Measurements from ENCODE around the gene TXNDC11. TPM values are rescaled to one million over a fixed set of nuclear protein-coding genes. Genes with fewer than 3 reads are reported as not detected.

Gene TXNDC11
- total and polyA plus RNA-seq, 10 of the 15 experiments (the other 5 are each of a cell fraction or from before 2014, with no cell fraction given), result 1.7 to 86.7 (median 54.4) TPM

DNA sequence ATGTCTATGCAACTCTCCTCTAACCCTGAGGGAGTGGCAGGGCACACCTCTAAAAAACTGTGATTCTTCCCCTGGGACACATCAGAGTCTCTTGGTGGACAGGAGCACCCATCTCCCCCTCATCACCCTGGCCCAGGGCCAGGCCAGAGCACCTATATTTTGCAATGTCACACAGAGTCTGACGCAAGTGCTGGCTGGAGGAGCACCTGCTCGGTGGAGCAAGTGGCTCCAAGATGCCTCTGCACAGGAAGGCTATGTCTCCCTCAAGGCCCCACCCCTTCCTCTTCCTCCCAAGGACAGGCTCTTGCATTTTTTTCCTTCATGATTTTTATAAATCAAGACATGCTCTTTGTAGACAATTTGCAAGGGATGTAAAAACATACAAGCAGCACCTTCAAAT, 61.1 kb downstream of the TXNDC11 start:
- no peak overlapping the region for H2AFZ ChIP-seq (ENCODE audit: control insufficient read depth, low read depth, low read length)
- ATAC-seq (peak; percentile 53), FAIRE-seq (no peak), DNase-seq (ENCODE audit: low read depth, low spot score) (no peak)
- peaks cover 26% of the 10 kb centered on the region for H3K79me2 ChIP-seq (ENCODE audit: control insufficient read depth, insufficient read depth, low read length)
- no peak overlapping the region for H3K4me3 ChIP-seq
- H3K4me2 ChIP-seq (ENCODE audit: control insufficient read depth, insufficient read depth), result peak overlapping the region; percentile 73
- H3K27ac ChIP-seq (ENCODE audit: control insufficient read depth, insufficient read depth), result peak overlapping the region; percentile 67
- H3K9me3 ChIP-seq (replicated peaks; ENCODE audit: control insufficient read depth, insufficient read depth, low read length), result no peaks in the 10 kb centered on the region
- peaks cover 85% of the 10 kb centered on the region for H3K4me1 ChIP-seq (ENCODE audit: control insufficient read depth, insufficient read depth, low read length)
- RAD21 ChIA-PET (ENCODE audit: unreplicated experiment), result interaction anchor here (1.1 to 1.8 kb wide), 5 partner anchors 8 to 61 kb away, joined by 3 to 15 read pairs (median 11); partner anchors contain the start of gene TXNDC11
- no TSS peak for BruUV-seq (replicated peaks)
- peaks cover 33 to 46% of the 10 kb centered on the region in 2 experiments for H3K36me3 ChIP-seq (ENCODE audit: control insufficient read depth in 2 of 2, insufficient read depth in 2 of 2, low read length in 1 of 2)
- H4K20me1 ChIP-seq (ENCODE audit: control insufficient read depth, insufficient read depth), result no peaks in the 10 kb centered on the region; the same call in 1 of the 2 replicates
- intact Hi-C loops (cut with micrococcal nuclease; ENCODE audit: unreplicated experiment), result no loop called here
- POLR2A ChIA-PET, result interaction anchor here (0.7 to 7.9 kb wide), 4 partner anchors 7 to 116 kb away, joined by 5 to 75 read pairs (median 36); partner anchors contain the start of genes SNN and ZC3H7A
- SMC1A ChIA-PET (ENCODE audit: uncharacterized antibody, unreplicated experiment), result interaction anchor here (0.9 to 5.0 kb wide), 11 partner anchors 8 to 116 kb away, joined by 3 to 43 read pairs (median 3); partner anchors contain the start of gene SNN
- H3K27me3 ChIP-seq (replicated peaks in 1 of 2; ENCODE audit: control insufficient read depth in 2 of 2, insufficient read depth in 2 of 2, low read length in 1 of 2), result no peaks in the 10 kb centered on the region
- 5% methylated on average over 2 of the region's 2 CpGs for WGBS (ENCODE audit: insufficient coverage, insufficient replicate concordance, low lambda C conversion rate, missing lambda C conversion rate)
- H3K9ac ChIP-seq (ENCODE audit: control insufficient read depth, insufficient read depth, low read length), result no peak overlapping the region
- in situ Hi-C loops (cut with MboI), result no loop called here
- CTCF ChIA-PET, result interaction anchor here (0.9 to 1.7 kb wide), 4 partner anchors 9 to 116 kb away, joined by 3 to 5 read pairs (median 4); no protein-coding TSS in a partner anchor
- TF ChIP-seq IKZF2 (IDR thresholded peaks at IDR 0.05), result no peak; a peak in 2 of 4 replicates
- TF ChIP-seq, protein P1, sequence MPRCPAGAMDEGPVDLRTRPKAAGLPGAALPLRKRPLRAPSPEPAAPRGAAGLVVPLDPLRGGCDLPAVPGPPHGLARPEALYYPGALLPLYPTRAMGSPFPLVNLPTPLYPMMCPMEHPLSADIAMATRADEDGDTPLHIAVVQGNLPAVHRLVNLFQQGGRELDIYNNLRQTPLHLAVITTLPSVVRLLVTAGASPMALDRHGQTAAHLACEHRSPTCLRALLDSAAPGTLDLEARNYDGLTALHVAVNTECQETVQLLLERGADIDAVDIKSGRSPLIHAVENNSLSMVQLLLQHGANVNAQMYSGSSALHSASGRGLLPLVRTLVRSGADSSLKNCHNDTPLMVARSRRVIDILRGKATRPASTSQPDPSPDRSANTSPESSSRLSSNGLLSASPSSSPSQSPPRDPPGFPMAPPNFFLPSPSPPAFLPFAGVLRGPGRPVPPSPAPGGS (IDR thresholded peaks at IDR 0.05; ENCODE audit: borderline replicate concordance, insufficient read depth, low read depth, low read length, poor library complexity, severe bottlenecking), result no peak
- no peak for TF ChIP-seq MXI1 (IDR thresholded peaks at IDR 0.05; ENCODE audit: low read depth, low read length)
- TF ChIP-seq CBFB (IDR thresholded peaks at IDR 0.05; ENCODE audit: low read depth), result no peak
- TF ChIP-seq TCF3 (IDR thresholded peaks at IDR 0.05; ENCODE audit: borderline replicate concordance, insufficient read depth, low read depth, low read length), result no peak
- TF ChIP-seq DPF2 (IDR thresholded peaks at IDR 0.05), result no peak
- no peak for TF ChIP-seq FOXK2 (IDR thresholded peaks at IDR 0.05)
- TF ChIP-seq NBN (IDR thresholded peaks at IDR 0.05), result no peak
- no peak for TF ChIP-seq SRF (IDR thresholded peaks at IDR 0.05; ENCODE audit: low read depth in 2 of 2, low read length in 2 of 2)
- TF ChIP-seq HDGF (IDR thresholded peaks at IDR 0.05), result no peak
- TF ChIP-seq YY1 (IDR thresholded peaks at IDR 0.05; ENCODE audit: low read depth, low read length), result no peak
- TF ChIP-seq SREBF1 (IDR thresholded peaks at IDR 0.05; ENCODE audit: low read length), result no peak
- TF ChIP-seq USF1 (IDR thresholded peaks at IDR 0.05; ENCODE audit: borderline replicate concordance, extremely low read length, insufficient read depth, low read depth, low read length), result no peak
- TF ChIP-seq HDAC6 (IDR thresholded peaks at IDR 0.05; ENCODE audit: unreplicated experiment), result no peak
- TF ChIP-seq E2F4 (IDR thresholded peaks at IDR 0.05; ENCODE audit: low read depth, low read length), result no peak
- TF ChIP-seq RAD51 (IDR thresholded peaks at IDR 0.05), result no peak
- TF ChIP-seq BCLAF1 (IDR thresholded peaks at IDR 0.05), result no peak
- no peak for TF ChIP-seq GABPA (IDR thresholded peaks at IDR 0.05; ENCODE audit: low read depth)
- TF ChIP-seq MAX (IDR thresholded peaks at IDR 0.05; ENCODE audit: low read depth, low read length), result no peak
- no peak for TF ChIP-seq ZNF217 (IDR thresholded peaks at IDR 0.05)
